PFSK-1 (cell line): ENCODE measurements around the gene BRSK2.

ENCODE experiments used
- POLR2AphosphoS5 ChIP-seq: IDR thresholded peaks from 2 replicates; pipeline ENCODE4 v1.6.1; 2012; ENCODE audit warnings: low read depth, mild to moderate bottlenecking, control low read depth, low read length, moderate library complexity
- REST ChIP-seq, 2 experiments: IDR thresholded peaks; 2 replicates each; pipeline versions ENCODE4 v1.6.1 to v1.8.0; 2011 to 2012; ENCODE audit warnings: low read depth in 2 of 2, low read length in 2 of 2, control low read depth in 1 of 2, inconsistent platforms in 1 of 2, mild to moderate bottlenecking in 1 of 2, moderate library complexity in 1 of 2; ENCODE audit not compliant: insufficient read depth in 1 of 2
- TAF1 ChIP-seq: IDR thresholded peaks from 2 replicates; pipeline ENCODE4 v1.6.1; 2012; ENCODE audit warnings: low read length, control low read depth, borderline replicate concordance; ENCODE audit not compliant: insufficient read depth

- TF ChIP-seq REST (IDR thresholded peaks at IDR 0.05; ENCODE audit: insufficient read depth in 1 of 2, low read depth in 2 of 2, low read length in 2 of 2) (no peak), TAF1 (no peak), POLR2AphosphoS5 (no peak)
These were observed 46.2 kb upstream of the BRSK2 start for GRCh38 chr11:1343391-1344055.
